T-helper 1 cell (primary cell): Measurements from ENCODE around the gene LYPD3.
"Not testable (repeated sequence)": the region's sequence is repeated elsewhere in the genome, so short reads cannot be mapped to it uniquely, and the experiment has no call there.

Experiments used
- DNase-seq, 5 donors: peaks; one replicate each; pipeline ENCODE4 v3.0.0-alpha.2; 2012 to 2020
- total RNA-seq, 4 donors: gene quantifications; one replicate each; lab custom pipeline; 2026; lab: John Stamatoyannopoulos, UW

Gene LYPD3
- 4.3 to 7.5 (median 6.1) reads per million in 4 donors for total RNA-seq

GRCh38 chr19:43465468-43466120 is at the start of gene LYPD3:
Gene LYPD3, minus strand, starts transcription at chr19:43465608. Its CDS starts 37 bp downstream, at chr19:43465571.
- DNase-seq, result no peak

GRCh38 chr19:43512399-43512798 is 47.0 kb upstream of the LYPD3 start:
- not testable (repeated sequence) for DNase-seq

- no peak for DNase-seq
Measured at GRCh38 chr19:43511324-43511723, 45.9 kb upstream of the LYPD3 start.

GRCh38 chr19:43510713-43511112 is 45.3 kb upstream of the LYPD3 start:
- DNase-seq, result no peak

- DNase-seq, result no peak
Measured at GRCh38 chr19:43507880-43508279, 42.5 kb upstream of the LYPD3 start.

GRCh38 chr19:43506629-43507028 is 41.2 kb upstream of the LYPD3 start:
- no peak for DNase-seq

GRCh38 chr19:43505941-43506340 is 40.5 kb upstream of the LYPD3 start:
- DNase-seq, result no peak

GRCh38 chr19:43505186-43505456 is 39.7 kb upstream of the LYPD3 start:
- DNase-seq, result no peak

GRCh38 chr19:43504426-43505185 is 39.2 kb upstream of the LYPD3 start, which contains the start of gene PHLDB3:
Gene PHLDB3, minus strand, starts transcription at chr19:43504746. Its CDS starts 628 bp downstream, at chr19:43504118.
- peak; percentile 28 to 56 (median 31) for DNase-seq

GRCh38 chr19:43503501-43504425 is 38.4 kb upstream of the LYPD3 start:
- DNase-seq, result peak; percentile 96 to 100 (median 99)

- DNase-seq, result no peak
Measured at GRCh38 chr19:43502419-43502976, 37.1 kb upstream of the LYPD3 start.

GRCh38 chr19:43501661-43502418 is 36.4 kb upstream of the LYPD3 start:
- DNase-seq, result no peak

GRCh38 chr19:43499042-43499441 is 33.6 kb upstream of the LYPD3 start:
- DNase-seq, result no peak

GRCh38 chr19:43498233-43498842 is 32.9 kb upstream of the LYPD3 start:
- DNase-seq, result no peak

- DNase-seq, result no peak
Measured at GRCh38 chr19:43496960-43497359, 31.6 kb upstream of the LYPD3 start.

GRCh38 chr19:43495082-43495481 is 29.7 kb upstream of the LYPD3 start:
- no peak for DNase-seq

- no peak for DNase-seq
Measured at GRCh38 chr19:43490759-43491158, 25.4 kb upstream of the LYPD3 start.

GRCh38 chr19:43489979-43490599 is 24.7 kb upstream of the LYPD3 start:
- no peak for DNase-seq

GRCh38 chr19:43489310-43489709 is 23.9 kb upstream of the LYPD3 start:
- no peak for DNase-seq

GRCh38 chr19:43488179-43488578 is 22.8 kb upstream of the LYPD3 start:
- no peak for DNase-seq

GRCh38 chr19:43486412-43486811 is 21.0 kb upstream of the LYPD3 start:
- no peak for DNase-seq
